Upper lobe of left lung (tissue), 6 donors: ENCODE data around the gene PLD5. TPM values are rescaled to one million over a fixed set of nuclear protein-coding genes. Genes with fewer than 3 reads are reported as not detected.

ENCODE experiments used
- ATAC-seq, 2 donors: fragments of 200-7000 bp; cut with Tn5 transposase; one replicate each; pipeline ENCODE4 v1.9.1; 2022; ENCODE audit warnings: mild to moderate bottlenecking in 2 of 2, moderate library complexity in 2 of 2; ENCODE audit not compliant: low FRiP score in 2 of 2
- DNase-seq, 2 donors: peaks; one replicate each; pipeline ENCODE4 v3.0.0-alpha.2; 2019 to 2020
- H3K27ac ChIP-seq, 4 donors: fragments of 200-600 bp; sonication (generic); one replicate each; pipeline ENCODE4 v1.5.1; 2016 to 2019
- H3K27me3 ChIP-seq, 4 donors: fragments of 200-600 bp; sonication (generic); one replicate each; pipeline ENCODE4 v1.5.1; 2017 to 2019
- H3K36me3 ChIP-seq, 4 donors: fragments of 200-600 bp; sonication (generic); one replicate each; pipeline ENCODE4 v1.5.1; 2016 to 2019
- H3K4me1 ChIP-seq, 4 donors: fragments of 200-600 bp; sonication (generic); one replicate each; pipeline ENCODE4 v1.5.1; 2018 to 2019
- H3K4me3 ChIP-seq, 4 donors: fragments of 200-600 bp; sonication (generic); one replicate each; pipeline ENCODE4 v1.5.1; 2017 to 2019; ENCODE audit warnings: mild to moderate bottlenecking in 2 of 4, moderate library complexity in 1 of 4
- H3K9me3 ChIP-seq, 4 donors: fragments of 200-600 bp; sonication (generic); one replicate each; pipeline ENCODE4 v1.5.1; 2018 to 2019
- CTCF ChIP-seq, 6 experiments: fragments of 450-650 bp in 4 of 6; fragments of 200-600 bp in 2 of 6; sonication (generic) in 2 of 6; IDR thresholded peaks; one replicate each; pipeline ENCODE4 v1.5.1; 2016 to 2019; ENCODE audit warnings: antibody characterized with exemption in 6 of 6
- EP300 ChIP-seq, 4 donors: sonication (generic); formaldehyde crosslinking; IDR thresholded peaks; one replicate each; pipeline ENCODE4 v1.5.1; 2017; ENCODE audit warnings: antibody characterized with exemption in 4 of 4, control low read depth in 2 of 4
- POLR2A ChIP-seq, 4 donors: fragments of 450-650 bp; IDR thresholded peaks; one replicate each; pipeline ENCODE4 v1.5.1; 2016 to 2017; ENCODE audit warnings: antibody characterized with exemption in 4 of 4, mild to moderate bottlenecking in 2 of 4
- POLR2AphosphoS5 ChIP-seq, 2 donors: sonication (generic); formaldehyde crosslinking; IDR thresholded peaks; one replicate each; pipeline ENCODE4 v1.5.1; 2017; ENCODE audit warnings: antibody characterized with exemption in 2 of 2
- WGBS, 2 donors: methylation state at CpG; one replicate each; pipeline ENCODE4 v1.1.5; 2017 to 2018; 5-methylcytosine and 5-hydroxymethylcytosine counted together
- total RNA-seq, 6 donors: library from RNA; depleted of rRNA in 4 of 6; stranded (reverse); fragments of >200 nt in 4 of 6; gene quantifications; one replicate each; pipeline versions ENCODE4 v1.1.0 to v1.2.1, GENCODE V29; 2016 to 2021
- donor health status: DM: no; HTN: no; CAD: no; lungs with moderate emphysema.
- donor health status: DM: no; HTN: yes; CAD: no; lungs with severe emphysema.

PLD5 gene
- total RNA-seq, 6 donors from 2014 or later, result under 0.01 to 1.9 (median 0.67) TPM

GRCh38 chr1:242431786-242432185 is 92.7 kb downstream of the PLD5 start:
- ATAC-seq (no peak), DNase-seq (no peak)
- no peak overlapping the region for H3K27ac ChIP-seq
- H3K9me3 ChIP-seq, result no peaks in the 10 kb centered on the region
- H3K27me3 ChIP-seq, result no peaks in the 10 kb centered on the region
- 84 to 94% methylated on average over 3 of the region's 3 CpGs for WGBS, 2 donors
- H3K36me3 ChIP-seq, result no peaks in the 10 kb centered on the region
- H3K4me3 ChIP-seq, result no peak overlapping the region
- TF ChIP-seq CTCF (IDR thresholded peaks at IDR 0.05) (no peak), POLR2A (IDR thresholded peaks at IDR 0.05) (no peak)
- H3K4me1 ChIP-seq, result no peaks in the 10 kb centered on the region

GRCh38 chr1:242430956-242431355 is 93.5 kb downstream of the PLD5 start:
- no peaks in the 10 kb centered on the region for H3K36me3 ChIP-seq
- H3K9me3 ChIP-seq, result no peaks in the 10 kb centered on the region
- no peak for DNase-seq
- ATAC-seq, result no peak
- WGBS, 2 donors, result 68 to 81% methylated on average over 4 of the region's 4 CpGs
- H3K4me1 ChIP-seq, result no peaks in the 10 kb centered on the region
- no peak for TF ChIP-seq CTCF (IDR thresholded peaks at IDR 0.05)
- no peak for TF ChIP-seq POLR2AphosphoS5 (IDR thresholded peaks at IDR 0.05)
- no peak for TF ChIP-seq EP300 (IDR thresholded peaks at IDR 0.05)
- TF ChIP-seq POLR2A (IDR thresholded peaks at IDR 0.05), result no peak
- H3K27me3 ChIP-seq, result no peaks in the 10 kb centered on the region
- H3K4me3 ChIP-seq, result no peak overlapping the region
- no peak overlapping the region for H3K27ac ChIP-seq

GRCh38 chr1:242428399-242429190 is 95.9 kb downstream of the PLD5 start:
- Histone ChIP-seq H3K27me3 (no peaks in the 10 kb centered on the region), H3K27ac (no peak overlapping the region), H3K4me1 (no peaks in the 10 kb centered on the region), H3K4me3 (no peak overlapping the region), H3K36me3 (no peaks in the 10 kb centered on the region), H3K9me3 (no peaks in the 10 kb centered on the region)
- DNase-seq, result no peak
- TF ChIP-seq EP300 (IDR thresholded peaks at IDR 0.05) (no peak), POLR2A (IDR thresholded peaks at IDR 0.05) (no peak), POLR2AphosphoS5 (IDR thresholded peaks at IDR 0.05) (no peak), CTCF (IDR thresholded peaks at IDR 0.05) (no peak)
- 57 to 64% methylated on average over 8 of the region's 8 CpGs for WGBS, 2 donors
- no peak for ATAC-seq

- no peak for ATAC-seq
- Histone ChIP-seq H3K9me3 (no peaks in the 10 kb centered on the region), H3K4me3 (no peak overlapping the region), H3K4me1 (no peaks in the 10 kb centered on the region), H3K27me3 (no peaks in the 10 kb centered on the region), H3K27ac (no peak overlapping the region), H3K36me3 (no peaks in the 10 kb centered on the region)
- WGBS, 2 donors, result 57 to 73% methylated on average over 4 of the region's 4 CpGs
- no peak for DNase-seq
- TF ChIP-seq EP300 (IDR thresholded peaks at IDR 0.05), result no peak
- TF ChIP-seq POLR2AphosphoS5 (IDR thresholded peaks at IDR 0.05), result no peak
- no peak for TF ChIP-seq POLR2A (IDR thresholded peaks at IDR 0.05)
- TF ChIP-seq CTCF (IDR thresholded peaks at IDR 0.05), result no peak
These were observed 97.0 kb downstream of the PLD5 start for GRCh38 chr1:242427519-242427918.
